ENCODE measurements around the gene MYO9A. TPM values are rescaled to one million over a fixed set of nuclear protein-coding genes. Genes with fewer than 3 reads are reported as not detected.
A peak's percentile ranks its signal among the peaks of the same experiment; 100 is the strongest.

The MYO9A gene
- total RNA-seq, 1 experiment from 2014 or later = 34.0 TPM

- Histone ChIP-seq H3F3A (ENCODE audit: insufficient read depth, low read depth) (no peaks in the 10 kb centered on the region), H3K27me3 (ENCODE audit: insufficient read depth, low read depth) (no peaks in the 10 kb centered on the region), H3K9me2 (ENCODE audit: insufficient read depth) (no peaks in the 10 kb centered on the region), H3K36me3 (ENCODE audit: low read depth) (no peaks in the 10 kb centered on the region), H3K27ac (no peak overlapping the region), H3K79me2 (ENCODE audit: low read depth) (no peaks in the 10 kb centered on the region), H4K20me1 (ENCODE audit: insufficient read depth) (no peaks in the 10 kb centered on the region), H2AFZ (no peak overlapping the region), H3K9me3 (ENCODE audit: insufficient read depth, low read depth) (no peaks in the 10 kb centered on the region), H3K4me3 (no peak overlapping the region), H3K4me2 (no peak overlapping the region), H3K4me1 (replicated peaks; ENCODE audit: insufficient read depth) (peaks cover 20% of the 10 kb centered on the region)
- ChIA-PET POLR2A (ENCODE audit: unreplicated experiment) (interaction anchor here (0.6 kb wide), 1 partner anchor 335 kb away, joined by 9 read pairs; no protein-coding TSS in a partner anchor), CTCF (interaction anchor here (2.5 kb wide), 1 partner anchor 59 kb away, joined by 15 read pairs; no protein-coding TSS in a partner anchor)
- intact Hi-C loops (cut with micrococcal nuclease; ENCODE audit: unreplicated experiment) = loop anchor here (10.0 kb wide), 1 partner anchor 908 kb away; the partner anchor contains the start of genes LRRC49 and THAP10
- DNase-seq = no peak
- TF ChIP-seq, protein P1, sequence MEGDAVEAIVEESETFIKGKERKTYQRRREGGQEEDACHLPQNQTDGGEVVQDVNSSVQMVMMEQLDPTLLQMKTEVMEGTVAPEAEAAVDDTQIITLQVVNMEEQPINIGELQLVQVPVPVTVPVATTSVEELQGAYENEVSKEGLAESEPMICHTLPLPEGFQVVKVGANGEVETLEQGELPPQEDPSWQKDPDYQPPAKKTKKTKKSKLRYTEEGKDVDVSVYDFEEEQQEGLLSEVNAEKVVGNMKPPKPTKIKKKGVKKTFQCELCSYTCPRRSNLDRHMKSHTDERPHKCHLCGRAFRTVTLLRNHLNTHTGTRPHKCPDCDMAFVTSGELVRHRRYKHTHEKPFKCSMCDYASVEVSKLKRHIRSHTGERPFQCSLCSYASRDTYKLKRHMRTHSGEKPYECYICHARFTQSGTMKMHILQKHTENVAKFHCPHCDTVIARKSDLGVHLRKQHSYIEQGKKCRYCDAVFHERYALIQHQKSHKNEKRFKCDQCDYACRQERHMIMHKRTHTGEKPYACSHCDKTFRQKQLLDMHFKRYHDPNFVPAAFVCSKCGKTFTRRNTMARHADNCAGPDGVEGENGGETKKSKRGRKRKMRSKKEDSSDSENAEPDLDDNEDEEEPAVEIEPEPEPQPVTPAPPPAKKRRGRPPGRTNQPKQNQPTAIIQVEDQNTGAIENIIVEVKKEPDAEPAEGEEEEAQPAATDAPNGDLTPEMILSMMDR (conservative IDR thresholded peaks at IDR 0.05) = peak; percentile 36; the same call in 1 of the 2 replicates
- TF ChIP-seq EZH2 (IDR thresholded peaks at IDR 0.05; ENCODE audit: low read depth) = no peak
- BruUV-seq (replicated peaks) = no TSS peak
Measured at GRCh38 chr15:71802770-71803169, 315.2 kb downstream of the MYO9A start.

- Histone ChIP-seq H3K36me3 (ENCODE audit: low read depth) (no peaks in the 10 kb centered on the region), H3K9me2 (ENCODE audit: insufficient read depth) (no peaks in the 10 kb centered on the region), H3K79me2 (ENCODE audit: low read depth) (no peaks in the 10 kb centered on the region), H2AFZ (no peak overlapping the region), H3K4me1 (replicated peaks; ENCODE audit: insufficient read depth) (peaks cover 20% of the 10 kb centered on the region), H3K27me3 (ENCODE audit: insufficient read depth, low read depth) (no peaks in the 10 kb centered on the region), H3F3A (ENCODE audit: insufficient read depth, low read depth) (no peaks in the 10 kb centered on the region), H4K20me1 (ENCODE audit: insufficient read depth) (no peaks in the 10 kb centered on the region), H3K4me3 (no peak overlapping the region), H3K9me3 (ENCODE audit: insufficient read depth, low read depth) (no peaks in the 10 kb centered on the region), H3K27ac (no peak overlapping the region), H3K4me2 (no peak overlapping the region)
- intact Hi-C loops (cut with micrococcal nuclease; ENCODE audit: unreplicated experiment) = loop anchor here (1.0 to 10.0 kb wide), 9 partner anchors 21 to 907 kb away; partner anchors contain the start of genes LRRC49 and THAP10
- ChIA-PET POLR2A (ENCODE audit: unreplicated experiment) (interaction anchor here (0.6 kb wide), 1 partner anchor 336 kb away, joined by 9 read pairs; no protein-coding TSS in a partner anchor), CTCF (interaction anchor here (1.5 to 2.5 kb wide), 2 partner anchors 49 to 58 kb away, joined by 15 to 16 read pairs; no protein-coding TSS in a partner anchor)
- DNase-seq = no peak
- TF ChIP-seq EZH2 (IDR thresholded peaks at IDR 0.05; ENCODE audit: low read depth) = no peak
- TF ChIP-seq, protein P1 (conservative IDR thresholded peaks at IDR 0.05) = no peak
- no TSS peak for BruUV-seq (replicated peaks)
Measured at GRCh38 chr15:71801935-71802655, 315.9 kb downstream of the MYO9A start.

GRCh38 chr15:71800835-71801745 is 316.9 kb downstream of the MYO9A start:
- peak; percentile 60 to 65 for DNase-seq
- Histone ChIP-seq H3K4me3 (no peak overlapping the region), H3K4me1 (replicated peaks; ENCODE audit: insufficient read depth) (peaks cover 13% of the 10 kb centered on the region), H3K27ac (no peak overlapping the region), H3K36me3 (ENCODE audit: low read depth) (no peaks in the 10 kb centered on the region), H3F3A (ENCODE audit: insufficient read depth, low read depth) (no peaks in the 10 kb centered on the region), H3K27me3 (ENCODE audit: insufficient read depth, low read depth) (no peaks in the 10 kb centered on the region), H3K9me3 (ENCODE audit: insufficient read depth, low read depth) (no peaks in the 10 kb centered on the region), H3K9me2 (ENCODE audit: insufficient read depth) (no peaks in the 10 kb centered on the region), H3K4me2 (peak overlapping the region; percentile 36; the same call in 1 of the 2 replicates), H3K79me2 (ENCODE audit: low read depth) (no peaks in the 10 kb centered on the region), H2AFZ (no peak overlapping the region), H4K20me1 (ENCODE audit: insufficient read depth) (no peaks in the 10 kb centered on the region)
- CTCF ChIA-PET = interaction anchor here (0.9 to 2.5 kb wide), 4 partner anchors 21 to 354 kb away, joined by 4 to 16 read pairs (median 11); no protein-coding TSS in a partner anchor
- intact Hi-C loops (cut with micrococcal nuclease; ENCODE audit: unreplicated experiment) = loop anchor here (1.0 to 10.0 kb wide), 9 partner anchors 20 to 906 kb away; partner anchors contain the start of genes LRRC49 and THAP10
- TF ChIP-seq, protein P1 (conservative IDR thresholded peaks at IDR 0.05) = peak; percentile 85
- TF ChIP-seq EZH2 (IDR thresholded peaks at IDR 0.05; ENCODE audit: low read depth) = no peak
- no TSS peak for BruUV-seq (replicated peaks)
- POLR2A ChIA-PET (ENCODE audit: unreplicated experiment) = interaction anchor here (0.6 kb wide), 1 partner anchor 656 kb away, joined by 20 read pairs; no protein-coding TSS in a partner anchor
